CD4-positive, alpha-beta T cell treated with Interleukin-21 for 1 hour (primary cell): ENCODE data around the gene SMIM5.

Source experiments
- DNase-seq: peaks from one replicate; pipeline ENCODE4 v3.0.0-alpha.2; 2020

SMIM5 gene

DNA sequence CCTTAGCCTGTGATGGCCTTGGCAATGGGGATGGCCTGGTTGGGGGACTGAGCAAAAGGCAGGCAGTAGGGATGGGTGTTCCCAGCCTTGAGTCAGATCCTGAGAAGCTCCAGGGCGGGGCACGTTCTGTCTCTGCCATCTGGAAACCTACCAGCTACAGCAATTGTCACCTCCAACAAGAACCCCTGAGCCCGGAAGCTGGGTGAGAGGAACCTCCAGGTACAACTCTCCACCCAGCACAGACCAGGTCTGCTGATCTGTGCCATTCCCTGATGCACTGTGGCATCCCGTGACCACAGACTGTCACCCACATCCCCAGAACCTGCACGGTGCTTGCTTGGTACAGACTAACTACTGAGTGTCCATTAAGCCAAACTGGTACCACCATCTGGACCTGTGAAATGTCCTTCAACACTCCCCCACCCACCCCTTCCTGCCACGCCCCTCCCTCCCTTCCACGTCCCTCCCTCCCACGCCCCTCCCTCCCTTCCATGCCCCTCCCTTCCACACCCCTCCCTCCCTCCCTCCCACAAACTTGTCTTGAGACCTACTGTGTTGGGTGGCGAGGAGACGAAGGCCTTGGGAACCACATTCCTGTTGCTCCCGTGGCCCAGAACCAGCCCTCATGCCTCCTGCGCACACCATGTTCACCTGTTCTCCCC is 29.1 kb upstream of the SMIM5 start:
- DNase-seq = no peak

DNA sequence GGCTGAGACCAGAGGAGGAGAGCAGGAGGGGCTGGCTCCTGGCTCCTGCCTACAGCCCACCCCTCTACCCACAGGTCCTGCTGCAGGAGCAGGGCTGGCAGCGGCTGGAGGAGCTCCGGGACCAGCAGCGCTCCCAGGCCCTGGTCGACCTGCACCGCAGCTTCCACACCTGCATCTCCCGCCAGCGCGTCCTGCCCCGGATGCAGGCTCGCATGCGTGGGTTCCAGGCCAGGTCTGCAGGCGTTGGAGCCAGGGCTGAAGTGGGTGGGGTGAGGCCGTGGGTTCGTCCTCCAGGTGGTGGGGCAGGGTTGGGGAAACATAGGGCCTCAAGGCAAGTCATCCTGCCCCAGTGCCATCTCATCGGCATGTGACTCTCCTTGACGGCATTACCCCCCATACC is 27.4 kb upstream of the SMIM5 start:
- no peak for DNase-seq

- no peak for DNase-seq
Measured at GRCh38 chr17:75607086-75607485, 26.1 kb upstream of the SMIM5 start.

- no peak for DNase-seq
Measured at GRCh38 chr17:75610103-75610984, 22.9 kb upstream of the SMIM5 start.

DNA sequence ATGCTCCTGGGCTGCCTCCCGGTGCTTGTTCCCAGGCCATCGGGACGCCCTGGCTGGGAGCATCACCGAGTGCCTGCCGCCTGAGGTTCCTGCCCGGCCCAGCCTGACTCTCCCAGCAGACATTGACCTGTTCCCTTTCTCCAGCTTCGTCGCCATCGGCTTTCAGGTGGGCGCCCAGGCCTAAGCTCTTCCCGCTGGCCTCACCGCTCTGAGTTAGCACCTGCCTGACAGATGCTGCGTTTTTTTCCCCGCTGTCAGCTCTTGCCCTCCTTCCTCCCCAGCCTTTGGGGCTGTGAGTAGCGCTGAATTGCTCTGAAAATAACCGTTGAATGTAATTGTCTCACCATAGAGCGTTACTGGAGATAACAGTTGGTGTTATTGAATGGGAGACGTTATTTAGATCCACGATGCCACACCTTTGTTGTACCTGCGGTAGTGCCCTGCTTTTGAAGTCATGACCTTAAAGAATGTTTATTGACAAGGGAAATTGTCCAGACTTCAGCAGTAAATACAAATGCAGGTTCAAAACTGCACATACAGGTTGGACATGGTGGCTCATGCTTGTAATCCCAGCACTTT is 21.3 kb upstream of the SMIM5 start:
- DNase-seq = no peak

DNA sequence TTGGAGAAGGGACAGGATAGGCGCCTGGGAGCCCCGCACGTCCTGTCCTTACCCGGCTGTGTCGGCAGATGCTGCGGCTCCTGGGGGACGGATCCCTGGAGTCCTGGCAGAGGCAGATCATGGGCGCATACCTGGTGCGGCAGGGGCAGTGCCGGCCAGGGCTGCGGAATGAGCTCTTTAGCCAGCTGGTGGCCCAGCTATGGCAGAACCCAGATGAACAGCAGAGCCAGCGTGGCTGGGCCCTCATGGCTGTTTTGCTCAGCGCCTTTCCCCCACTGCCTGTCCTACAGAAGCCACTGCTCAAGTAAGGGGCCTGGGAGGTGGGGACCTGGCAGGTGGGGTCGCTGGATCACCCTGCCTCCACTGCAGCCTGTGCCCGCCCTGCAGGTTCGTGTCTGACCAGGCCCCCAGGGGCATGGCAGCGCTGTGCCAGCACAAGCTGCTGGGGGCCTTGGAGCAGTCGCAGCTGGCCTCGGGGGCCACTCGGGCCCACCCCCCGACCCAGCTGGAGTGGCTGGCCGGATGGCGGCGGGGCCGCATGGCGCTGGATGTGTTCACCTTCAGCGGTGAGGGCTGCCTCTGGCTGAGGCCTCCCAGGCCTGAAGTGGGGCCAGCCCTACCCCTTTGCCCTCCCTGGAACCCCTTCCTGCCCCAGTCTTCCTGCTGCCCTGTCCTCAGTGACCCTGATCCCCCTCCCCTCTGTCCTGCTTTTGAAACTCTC is 20.2 kb upstream of the SMIM5 start:
- DNase-seq = no peak

- no peak for DNase-seq
Measured at GRCh38 chr17:75614006-75614405, 19.2 kb upstream of the SMIM5 start.

DNA sequence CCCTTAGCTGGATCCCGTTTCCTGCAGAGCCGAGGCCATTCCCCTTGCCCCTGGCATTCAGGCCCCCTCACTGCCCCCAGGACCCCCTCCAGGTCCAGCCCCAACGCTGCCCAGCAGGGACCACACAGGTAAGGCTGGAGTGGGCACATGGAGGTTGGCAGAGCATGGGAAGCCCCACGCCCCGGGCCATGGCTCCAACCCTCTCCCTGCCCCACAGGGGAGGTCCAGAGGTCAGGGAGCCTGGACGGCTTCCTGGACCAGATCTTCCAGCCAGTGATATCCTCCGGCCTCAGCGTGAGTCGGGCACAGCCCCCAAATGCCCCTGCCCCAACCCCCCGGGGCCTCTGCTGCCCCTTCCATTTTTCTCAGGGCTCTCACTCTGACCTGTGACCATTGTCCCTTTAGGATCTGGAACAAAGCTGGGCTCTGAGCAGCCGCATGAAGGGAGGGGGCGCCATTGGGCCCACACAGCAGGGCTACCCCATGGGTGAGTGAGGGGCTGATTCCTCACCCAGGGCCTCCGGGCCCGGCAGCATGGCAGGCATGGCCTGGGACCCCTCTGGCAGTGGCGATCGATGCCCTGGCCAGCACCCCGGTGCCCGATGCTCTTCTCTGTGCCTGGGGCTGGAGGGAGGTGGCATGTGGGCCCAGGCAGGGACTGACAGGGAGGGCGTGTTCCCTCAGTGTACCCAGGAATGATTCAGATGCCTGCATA is 18.5 kb upstream of the SMIM5 start:
- DNase-seq = no peak

DNA sequence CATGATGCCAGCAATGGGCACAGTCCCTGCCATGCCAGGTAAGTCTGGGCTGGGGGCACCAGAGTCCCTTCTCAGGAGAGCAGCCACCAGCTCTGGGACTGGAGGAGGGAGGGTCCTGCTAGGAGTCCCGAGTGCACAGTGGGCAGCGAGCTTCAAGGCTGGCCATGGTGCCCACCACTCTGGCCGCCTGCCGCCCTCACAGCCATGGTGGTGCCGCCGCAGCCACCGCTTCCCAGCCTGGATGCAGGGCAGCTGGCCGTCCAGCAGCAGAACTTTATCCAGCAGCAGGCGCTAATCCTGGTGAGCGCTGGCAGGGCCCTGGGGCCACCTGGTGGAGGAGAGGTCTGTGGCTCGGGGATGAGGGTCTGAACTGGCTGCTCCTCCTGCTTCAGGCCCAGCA is 17.9 kb upstream of the SMIM5 start:
- no peak for DNase-seq

GRCh38 chr17:75616521-75617122 is 16.6 kb upstream of the SMIM5 start:
- no peak for DNase-seq

- no peak for DNase-seq
Measured at GRCh38 chr17:75617218-75617617, 16.0 kb upstream of the SMIM5 start.

GRCh38 chr17:75617675-75618074 is 15.6 kb upstream of the SMIM5 start:
- DNase-seq = no peak

- DNase-seq = no peak
Measured at GRCh38 chr17:75619506-75620431, 13.5 kb upstream of the SMIM5 start.

DNA sequence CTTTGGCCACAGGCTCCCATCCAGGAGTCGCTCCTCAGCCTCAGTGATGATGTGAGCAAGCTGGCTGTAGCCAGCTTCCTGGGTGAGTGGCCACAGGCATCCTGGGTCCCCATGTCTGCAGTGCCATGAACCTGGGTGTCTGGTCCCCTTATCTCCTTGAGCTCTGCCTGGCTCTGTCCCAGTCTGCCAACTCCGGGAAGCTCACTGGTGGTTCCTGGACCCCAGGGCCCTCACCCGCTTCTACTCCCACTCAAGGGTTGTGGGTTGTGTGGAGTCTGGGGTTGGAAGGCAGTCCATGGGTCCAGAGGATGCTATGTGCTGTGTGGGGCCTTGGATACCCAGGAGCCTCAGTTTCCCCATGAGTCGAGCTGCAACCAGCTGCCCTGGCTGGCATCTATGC is 11.7 kb upstream of the SMIM5 start:
- DNase-seq = no peak

DNA sequence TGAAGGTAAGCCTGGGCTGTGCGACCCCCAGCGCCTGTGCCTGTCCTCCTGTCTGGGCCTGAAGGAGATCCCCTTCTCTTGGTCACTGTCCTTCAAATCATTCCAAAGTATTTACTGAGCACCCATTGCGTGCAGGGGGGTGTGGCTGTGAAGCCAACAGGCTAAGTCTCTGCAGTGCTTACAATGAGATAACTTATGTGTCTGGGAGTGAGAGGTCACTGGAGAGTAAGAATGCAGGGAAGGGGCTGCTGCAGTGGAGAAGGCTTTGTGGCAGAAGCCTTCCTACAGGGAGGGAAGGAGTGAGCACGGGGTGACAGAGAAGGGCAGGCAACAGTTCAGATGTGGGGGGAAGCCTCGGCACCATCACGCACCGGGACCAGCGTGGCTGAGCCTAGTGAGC is 11.2 kb upstream of the SMIM5 start:
- DNase-seq = no peak

DNA sequence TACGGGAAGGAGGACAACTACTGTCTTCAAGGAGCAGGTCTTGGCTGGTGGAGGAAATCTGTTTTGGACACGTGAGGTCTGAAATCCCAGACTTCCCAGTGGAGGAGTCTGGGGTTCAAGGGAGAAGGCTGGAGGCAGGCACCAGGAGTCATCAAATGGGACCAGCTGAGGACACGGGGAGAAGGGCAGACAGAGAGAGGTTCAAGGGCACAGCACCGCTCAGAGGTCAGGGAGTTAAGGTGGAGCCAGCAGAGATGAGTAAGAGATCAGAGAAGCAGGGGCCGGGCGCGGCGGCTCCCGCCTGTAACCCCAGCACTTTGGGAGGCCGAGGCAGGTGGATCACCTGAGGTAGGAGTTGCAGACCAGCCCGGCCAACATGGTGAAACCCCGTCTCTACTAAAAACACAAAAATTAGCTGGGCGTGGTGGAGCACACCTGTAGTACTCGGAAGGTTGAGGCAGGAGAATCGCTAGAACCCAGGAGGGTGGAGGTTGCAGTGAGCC is 10.4 kb upstream of the SMIM5 start:
- DNase-seq = no peak

DNA sequence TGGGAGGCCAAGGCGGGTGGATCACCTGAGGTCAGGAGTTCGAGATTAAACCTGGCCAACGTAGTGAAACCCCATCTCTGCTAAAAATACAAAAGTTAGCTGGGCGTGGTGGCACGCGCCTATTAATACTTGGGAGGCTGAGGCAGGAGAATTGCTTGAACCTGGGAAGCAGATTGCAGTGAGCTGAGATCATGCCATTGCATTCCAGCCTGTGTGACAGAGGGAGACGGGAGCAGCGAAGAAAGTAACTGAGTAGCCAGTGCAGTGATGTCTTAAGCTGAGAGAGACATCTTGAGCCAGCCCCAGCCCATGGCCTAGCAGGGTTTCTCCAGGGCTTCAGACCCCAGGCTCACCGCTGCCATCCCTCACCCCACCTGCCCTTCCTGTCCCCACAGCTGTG is 9.8 kb upstream of the SMIM5 start:
- DNase-seq = no peak

- no peak for DNase-seq
Measured at GRCh38 chr17:75624021-75624420, 9.2 kb upstream of the SMIM5 start.

- no peak for DNase-seq
Measured at GRCh38 chr17:75624714-75625345, 8.4 kb upstream of the SMIM5 start.

DNA sequence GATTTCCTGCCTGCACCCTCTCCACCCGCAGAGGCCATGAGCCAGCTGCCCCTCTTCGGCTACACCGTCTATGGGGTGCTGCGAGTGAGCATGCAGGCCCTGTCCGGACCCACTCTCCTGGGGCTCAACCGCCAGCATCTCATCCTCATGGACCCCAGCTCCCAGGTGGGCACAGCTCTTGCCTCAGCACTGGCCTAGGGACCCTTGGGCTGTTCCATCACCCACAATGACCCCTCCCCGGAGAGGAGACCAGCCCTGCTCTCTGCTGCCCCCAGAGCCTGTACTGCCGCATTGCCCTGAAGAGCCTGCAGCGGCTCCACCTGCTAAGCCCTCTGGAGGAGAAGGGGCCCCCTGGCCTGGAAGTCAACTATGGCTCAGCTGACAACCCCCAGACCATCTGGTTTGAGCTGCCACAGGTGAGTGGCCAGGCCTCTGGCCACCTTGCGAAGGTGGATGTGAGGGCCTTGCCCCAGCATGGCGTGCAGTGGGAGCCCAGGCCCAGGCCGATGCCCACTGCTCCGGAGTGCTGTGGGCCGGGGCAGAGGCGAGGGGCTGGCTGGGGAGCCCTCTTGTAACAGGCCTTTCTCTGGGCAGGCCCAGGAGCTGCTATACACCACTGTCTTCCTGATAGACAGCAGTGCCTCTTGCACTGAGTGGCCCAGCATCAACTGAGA is 7.3 kb upstream of the SMIM5 start:
- no peak for DNase-seq
